Measurements from ENCODE around the gene CBX3. TPM values are rescaled to one million over a fixed set of nuclear protein-coding genes. Genes with fewer than 3 reads are reported as not detected.

Gene CBX3
- total RNA-seq, 1 experiment from 2014 or later, result 232 TPM

- TF ChIP-seq E2F1 (CRISPR knock-in tag; IDR thresholded peaks at IDR 0.05) (no peak), ATF1 (CRISPR knock-in tag; IDR thresholded peaks at IDR 0.05) (no peak), FOXJ3 (CRISPR knock-in tag; IDR thresholded peaks at IDR 0.05; ENCODE audit: borderline replicate concordance) (no peak), ARID4B (CRISPR knock-in tag; IDR thresholded peaks at IDR 0.05; ENCODE audit: borderline replicate concordance) (no peak), FOXP4 (CRISPR knock-in tag; IDR thresholded peaks at IDR 0.05) (no peak), NR3C1 (CRISPR knock-in tag; conservative IDR thresholded peaks at IDR 0.05; ENCODE audit: low read depth) (no peak), SOX15 (CRISPR knock-in tag; IDR thresholded peaks at IDR 0.05) (no peak), AR (CRISPR knock-in tag; IDR thresholded peaks at IDR 0.05) (peak; percentile 92), ATF6 (CRISPR knock-in tag; IDR thresholded peaks at IDR 0.05) (no peak), PRRX2 (CRISPR knock-in tag; IDR thresholded peaks at IDR 0.05) (peak; percentile 92; the same call in 1 of the 2 replicates), NFYB (CRISPR knock-in tag; conservative IDR thresholded peaks at IDR 0.05; ENCODE audit: low read depth) (no peak), ERG (CRISPR knock-in tag; IDR thresholded peaks at IDR 0.05) (peak; percentile 96), ETV6 (CRISPR knock-in tag; IDR thresholded peaks at IDR 0.05) (no peak), IRF2 (CRISPR knock-in tag; IDR thresholded peaks at IDR 0.05; ENCODE audit: borderline replicate concordance, low read depth) (no peak)
Measured at GRCh38 chr7:26189697-26190096, 11.8 kb upstream of the CBX3 start (continued).
